ENCODE measurements around the gene ABCD4.

DNA sequence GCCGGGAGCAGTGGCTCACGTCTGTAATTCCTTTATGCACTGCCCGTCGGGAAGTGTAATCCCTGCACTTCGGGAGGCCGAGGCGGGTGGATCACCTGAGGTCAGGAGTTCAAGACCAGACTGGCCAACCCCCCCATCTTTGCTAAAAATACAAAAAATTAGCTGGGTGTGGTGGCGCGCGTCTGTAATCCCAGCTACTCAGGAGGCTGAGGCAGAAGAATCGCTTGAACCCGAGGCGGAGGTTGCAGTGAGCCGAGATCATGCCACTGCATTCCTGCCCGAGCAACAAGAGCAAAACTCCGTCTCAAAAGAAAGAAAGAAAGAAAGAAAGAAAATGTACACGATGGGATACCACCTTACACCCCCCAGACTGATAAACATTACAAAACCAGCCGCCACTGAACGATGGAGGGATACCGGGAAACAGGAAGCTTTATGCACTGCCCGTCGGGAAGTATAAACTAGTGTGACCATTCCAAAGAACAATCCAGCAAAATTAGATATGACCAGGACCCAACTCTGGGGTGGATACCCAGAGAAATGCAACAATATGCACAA, 1.1 kb downstream of the ABCD4 start:
- TF ChIP-seq, protein P1, sequence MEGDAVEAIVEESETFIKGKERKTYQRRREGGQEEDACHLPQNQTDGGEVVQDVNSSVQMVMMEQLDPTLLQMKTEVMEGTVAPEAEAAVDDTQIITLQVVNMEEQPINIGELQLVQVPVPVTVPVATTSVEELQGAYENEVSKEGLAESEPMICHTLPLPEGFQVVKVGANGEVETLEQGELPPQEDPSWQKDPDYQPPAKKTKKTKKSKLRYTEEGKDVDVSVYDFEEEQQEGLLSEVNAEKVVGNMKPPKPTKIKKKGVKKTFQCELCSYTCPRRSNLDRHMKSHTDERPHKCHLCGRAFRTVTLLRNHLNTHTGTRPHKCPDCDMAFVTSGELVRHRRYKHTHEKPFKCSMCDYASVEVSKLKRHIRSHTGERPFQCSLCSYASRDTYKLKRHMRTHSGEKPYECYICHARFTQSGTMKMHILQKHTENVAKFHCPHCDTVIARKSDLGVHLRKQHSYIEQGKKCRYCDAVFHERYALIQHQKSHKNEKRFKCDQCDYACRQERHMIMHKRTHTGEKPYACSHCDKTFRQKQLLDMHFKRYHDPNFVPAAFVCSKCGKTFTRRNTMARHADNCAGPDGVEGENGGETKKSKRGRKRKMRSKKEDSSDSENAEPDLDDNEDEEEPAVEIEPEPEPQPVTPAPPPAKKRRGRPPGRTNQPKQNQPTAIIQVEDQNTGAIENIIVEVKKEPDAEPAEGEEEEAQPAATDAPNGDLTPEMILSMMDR (IDR thresholded peaks at IDR 0.05; ENCODE audit: low read length) = no peak
- TF ChIP-seq EZH2 (optimal IDR thresholded peaks at IDR 0.05; ENCODE audit: low read depth, low read length) (no peak), EZH2phosphoT487 (IDR thresholded peaks at IDR 0.05; ENCODE audit: low read length) (no peak)
